ENCODE results near the gene MTMR11.

DNA sequence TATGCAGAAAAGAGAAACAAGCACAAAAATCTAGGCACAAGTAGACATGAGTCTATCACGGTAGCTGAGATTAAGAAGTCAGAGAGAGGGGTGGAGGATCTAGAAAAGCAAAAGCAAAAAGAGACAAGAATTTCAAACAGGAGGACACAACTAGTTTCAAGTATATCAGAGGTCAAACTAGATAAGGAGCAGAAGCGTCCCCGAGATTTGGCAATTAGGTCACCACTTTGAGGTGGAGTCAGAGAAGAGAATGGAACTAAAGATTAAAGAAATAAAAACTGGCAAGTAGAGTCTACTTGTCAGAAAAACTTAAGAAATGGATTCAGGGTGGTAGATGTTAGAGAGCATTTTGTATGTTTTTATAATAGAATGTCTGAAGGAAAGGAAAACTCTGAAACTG lies 11.3 kb downstream of the MTMR11 start:
- TF ChIP-seq, protein P1, sequence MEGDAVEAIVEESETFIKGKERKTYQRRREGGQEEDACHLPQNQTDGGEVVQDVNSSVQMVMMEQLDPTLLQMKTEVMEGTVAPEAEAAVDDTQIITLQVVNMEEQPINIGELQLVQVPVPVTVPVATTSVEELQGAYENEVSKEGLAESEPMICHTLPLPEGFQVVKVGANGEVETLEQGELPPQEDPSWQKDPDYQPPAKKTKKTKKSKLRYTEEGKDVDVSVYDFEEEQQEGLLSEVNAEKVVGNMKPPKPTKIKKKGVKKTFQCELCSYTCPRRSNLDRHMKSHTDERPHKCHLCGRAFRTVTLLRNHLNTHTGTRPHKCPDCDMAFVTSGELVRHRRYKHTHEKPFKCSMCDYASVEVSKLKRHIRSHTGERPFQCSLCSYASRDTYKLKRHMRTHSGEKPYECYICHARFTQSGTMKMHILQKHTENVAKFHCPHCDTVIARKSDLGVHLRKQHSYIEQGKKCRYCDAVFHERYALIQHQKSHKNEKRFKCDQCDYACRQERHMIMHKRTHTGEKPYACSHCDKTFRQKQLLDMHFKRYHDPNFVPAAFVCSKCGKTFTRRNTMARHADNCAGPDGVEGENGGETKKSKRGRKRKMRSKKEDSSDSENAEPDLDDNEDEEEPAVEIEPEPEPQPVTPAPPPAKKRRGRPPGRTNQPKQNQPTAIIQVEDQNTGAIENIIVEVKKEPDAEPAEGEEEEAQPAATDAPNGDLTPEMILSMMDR (conservative IDR thresholded peaks at IDR 0.05): no peak
- TF ChIP-seq EZH2 (IDR thresholded peaks at IDR 0.05; ENCODE audit: low read depth): no peak

Data from PC-9 (cell line).